Spleen (tissue), 11 donors: ENCODE results near the gene PCSK1N. TPM values are rescaled to one million over a fixed set of nuclear protein-coding genes. Genes with fewer than 3 reads are reported as not detected.

Source experiments
- DNase-seq: peaks from one replicate; pipeline ENCODE4 v3.0.0-alpha.2; 2020
- H3K27ac ChIP-seq, 8 donors: fragments of 200-600 bp; sonication (generic) in 7 of 8; 1 replicate in 4 of 8; 2 replicates in 4 of 8; pipeline versions ENCODE4 v1.5.0 to v1.8.0; 2016 to 2021; ENCODE audit warnings: inconsistent platforms in 4 of 8, mild to moderate bottlenecking in 4 of 8, moderate library complexity in 1 of 8
- H3K27me3 ChIP-seq, 7 donors: fragments of 200-600 bp; sonication (generic) in 6 of 7; replicated peaks in 1 of 7; 1 replicate in 4 of 7; 2 replicates in 3 of 7; pipeline versions ENCODE4 v1.5.0 to v1.8.0; 2016 to 2021; ENCODE audit warnings: inconsistent platforms in 3 of 7, mild to moderate bottlenecking in 1 of 7
- H3K36me3 ChIP-seq, 6 donors: fragments of 200-600 bp; sonication (generic) in 5 of 6; 1 replicate in 4 of 6; 2 replicates in 2 of 6; pipeline versions ENCODE4 v1.5.0 to v1.8.0; 2016 to 2021; ENCODE audit warnings: inconsistent platforms in 2 of 6
- H3K4me1 ChIP-seq, 6 donors: fragments of 200-600 bp; sonication (generic) in 5 of 6; 1 replicate in 3 of 6; 2 replicates in 3 of 6; pipeline versions ENCODE4 v1.5.0 to v1.8.0; 2016 to 2021; ENCODE audit warnings: inconsistent platforms in 3 of 6
- H3K4me3 ChIP-seq, 8 donors: fragments of 200-600 bp; sonication (generic) in 7 of 8; 1 replicate in 4 of 8; 2 replicates in 4 of 8; pipeline versions ENCODE4 v1.5.0 to v1.8.0; 2016 to 2021; ENCODE audit warnings: inconsistent platforms in 4 of 8, mild to moderate bottlenecking in 4 of 8, moderate library complexity in 2 of 8
- H3K9me3 ChIP-seq, 8 donors: fragments of 200-600 bp; sonication (generic) in 7 of 8; 1 replicate in 4 of 8; 2 replicates in 4 of 8; pipeline versions ENCODE4 v1.5.0 to v1.8.0; 2016 to 2021; ENCODE audit warnings: inconsistent platforms in 4 of 8
- CTCF ChIP-seq, 11 experiments: fragments of 200-600 bp in 7 of 11; fragments of 450-650 bp in 4 of 11; sonication (generic) in 4 of 11; IDR thresholded peaks in 8 of 11; conservative IDR thresholded peaks in 3 of 11; 1 replicate in 7 of 11; 2 replicates in 4 of 11; pipeline versions ENCODE4 v1.4.0 to v1.8.0; 2016 to 2021; ENCODE audit warnings: antibody characterized with exemption in 11 of 11, inconsistent platforms in 4 of 11, mild to moderate bottlenecking in 1 of 11
- POLR2A ChIP-seq, 3 donors: fragments of 450-650 bp; IDR thresholded peaks; one replicate each; pipeline ENCODE4 v1.5.1; 2017; ENCODE audit warnings: antibody characterized with exemption in 3 of 3, mild to moderate bottlenecking in 1 of 3
- POLR2AphosphoS5 ChIP-seq, 3 donors: sonication (generic); formaldehyde crosslinking; IDR thresholded peaks; one replicate each; pipeline ENCODE4 v1.5.1; 2017; ENCODE audit warnings: antibody characterized with exemption in 3 of 3
- WGBS, 5 donors: extraction: QIAGEN DNeasy Blood & Tissue Kit in 3 of 5; methylation state at CpG; one replicate each; pipeline versions ENCODE4 v1.1.5 to v1.1.7; 2013 to 2018; 5-methylcytosine and 5-hydroxymethylcytosine counted together
- intact Hi-C: fragments of 100-400 bp; cut with DNase I; formaldehyde crosslinking; loops from one replicate; pipeline ENCODE4 v1.15.0; 2023; ENCODE audit warnings: low total_unique reads
- polyA plus RNA-seq, 3 donors: library from polyadenylated mRNA; stranded (reverse); fragments of 200-250 nt; gene quantifications; one replicate each; pipeline ENCODE4 v1.2.1, GENCODE V29; 2013
- total RNA-seq, 7 donors: library from RNA; depleted of rRNA in 3 of 7; stranded (reverse); fragments of >200 nt in 3 of 7; fragmentation: NEBNext Ultra II Directional in 4 of 7; extraction: Animal tissue kit (Norgen Biotek cat#: 25700) in 4 of 7; gene quantifications; one replicate each; pipeline versions ENCODE4 v1.1.0 to v1.2.1, GENCODE V29; 2016 to 2021
- donor health status: healthy with polysubstance abuse.
- donor health status: DM: no; HTN: no; CAD: no; lungs with moderate emphysema.
- donor health status: DM: no; HTN: no; CAD: no.
- donor health status: Bipolar disorder and iron deficiency.
- donor health status: healthy.
- donor health status: DM: no; HTN: no; CAD: no.
- donor health status: DM: yes; HTN: yes; CAD: no.

PCSK1N gene
- total and polyA plus RNA-seq, 10 donors = 0.10 to 0.74 (median 0.42) TPM; not detected in 4

- Histone ChIP-seq H3K4me1 (peaks cover 0 to 15% (median 8%) of the 10 kb centered on the region in 6 donors), H3K27ac (peak within 1 kb of the TSS; percentile 88 to 98 (median 92)), H3K36me3 (peaks cover 0 to 28% (median 0%) of the 10 kb centered on the region in 6 donors), H3K9me3 (no peaks in the 10 kb centered on the region), H3K4me3 (peak within 1 kb of the TSS; percentile 37 to 73 (median 52)), H3K27me3 (no peaks in the 10 kb centered on the region)
- WGBS, 5 donors = 0 to 58% (median 7%) methylated on average over 13 to 89 of the region's 89 CpGs
- TF ChIP-seq POLR2A (IDR thresholded peaks at IDR 0.05) = no peak
- TF ChIP-seq POLR2AphosphoS5 (IDR thresholded peaks at IDR 0.05) = peak; percentile 89 to 91 (median 89)
- TF ChIP-seq CTCF (IDR thresholded peaks at IDR 0.05 in 8 of 11, conservative IDR thresholded peaks at IDR 0.05 in 3 of 11) = peak in 8 of 11 experiments; percentile 18 to 47 (median 29)
- DNase-seq = peak; percentile 98
- intact Hi-C loops = loop anchor here (10.0 kb wide), 1 partner anchor 93 kb away; the partner anchor contains the start of genes PQBP1 and TIMM17B
These were observed 33.9 kb downstream of the PCSK1N start, which contains the start of gene HDAC6 for GRCh38 chrX:48801280-48802088. TSS of gene HDAC6 (plus strand) at chrX:48802067. CDS start at chrX:48802693, 626 bp downstream.

- WGBS, 5 donors = 16 to 52% (median 19%) methylated on average over 13 to 17 of the region's 17 CpGs
- peak in 1 of 11 experiments; percentile 16 for TF ChIP-seq CTCF (IDR thresholded peaks at IDR 0.05 in 8 of 11, conservative IDR thresholded peaks at IDR 0.05 in 3 of 11)
- no peak for TF ChIP-seq POLR2A (IDR thresholded peaks at IDR 0.05)
- peak; percentile 66 for DNase-seq
- no peaks in the 10 kb centered on the region for H3K27me3 ChIP-seq
- peak overlapping the region; percentile 88 to 97 (median 91) for H3K27ac ChIP-seq
- peak overlapping the region; percentile 37 to 73 (median 52) for H3K4me3 ChIP-seq
- H3K9me3 ChIP-seq = no peaks in the 10 kb centered on the region
- intact Hi-C loops = loop anchor here (10.0 kb wide), 1 partner anchor 94 kb away; the partner anchor contains the start of genes PQBP1 and TIMM17B
- H3K36me3 ChIP-seq = peaks cover 0 to 21% (median 0%) of the 10 kb centered on the region in 6 donors
- peaks cover 0 to 15% (median 8%) of the 10 kb centered on the region in 6 donors for H3K4me1 ChIP-seq
These were observed 34.7 kb downstream of the PCSK1N start for GRCh38 chrX:48800574-48801279.

- no peak for TF ChIP-seq POLR2AphosphoS5 (IDR thresholded peaks at IDR 0.05)
- no peak for TF ChIP-seq CTCF (IDR thresholded peaks at IDR 0.05 in 8 of 11, conservative IDR thresholded peaks at IDR 0.05 in 3 of 11)
- TF ChIP-seq POLR2A (IDR thresholded peaks at IDR 0.05) = no peak
- Histone ChIP-seq H3K4me3 (no peak overlapping the region), H3K4me1 (peaks cover 0 to 15% (median 8%) of the 10 kb centered on the region in 6 donors), H3K27ac (no peak overlapping the region), H3K27me3 (no peaks in the 10 kb centered on the region), H3K9me3 (no peaks in the 10 kb centered on the region), H3K36me3 (no peaks in the 10 kb centered on the region)
- intact Hi-C loops = no loop called here
- WGBS, 5 donors = 71 to 87% (median 81%) methylated on average over 2 of the region's 2 CpGs
- DNase-seq = no peak
These were observed 37.1 kb downstream of the PCSK1N start for GRCh38 chrX:48798318-48798717.
